Peyer's patch (tissue), 4 donors: Measurements from ENCODE around the gene ATP9B. TPM values are rescaled to one million over a fixed set of nuclear protein-coding genes. Genes with fewer than 3 reads are reported as not detected.

ENCODE experiments used
- DNase-seq, 3 donors: peaks; one replicate each; pipeline ENCODE4 v3.0.0-alpha.2; 2017 to 2019
- H3K27ac ChIP-seq, 4 donors: fragments of 200-600 bp; sonication (generic); one replicate each; pipeline ENCODE4 v1.5.1; 2016 to 2019
- H3K27me3 ChIP-seq, 2 donors: fragments of 200-600 bp; sonication (generic); one replicate each; pipeline ENCODE4 v1.5.1; 2019
- H3K36me3 ChIP-seq, 3 donors: fragments of 200-600 bp; sonication (generic); one replicate each; pipeline ENCODE4 v1.5.1; 2016 to 2019
- H3K4me1 ChIP-seq, 4 donors: fragments of 200-600 bp; sonication (generic); one replicate each; pipeline ENCODE4 v1.5.1; 2016 to 2019
- H3K4me3 ChIP-seq, 4 donors: fragments of 200-600 bp; sonication (generic); 1 replicate in 3 of 4; 2 replicates in 1 of 4; pipeline ENCODE4 v1.5.1; 2016 to 2019; ENCODE audit warnings: mild to moderate bottlenecking in 1 of 4
- H3K9me3 ChIP-seq, 4 donors: fragments of 200-600 bp; sonication (generic); one replicate each; pipeline ENCODE4 v1.5.1; 2016 to 2019; ENCODE audit warnings: mild to moderate bottlenecking in 1 of 4
- CTCF ChIP-seq, 6 experiments: fragments of 450-650 bp in 4 of 6; fragments of 200-600 bp in 2 of 6; sonication (generic) in 1 of 6; IDR thresholded peaks; one replicate each; pipeline ENCODE4 v1.5.1; 2017 to 2019; ENCODE audit warnings: antibody characterized with exemption in 6 of 6, mild to moderate bottlenecking in 3 of 6, moderate library complexity in 1 of 6
- POLR2A ChIP-seq, 2 donors: fragments of 450-650 bp; IDR thresholded peaks; one replicate each; pipeline ENCODE4 v1.5.1; 2017; ENCODE audit warnings: antibody characterized with exemption in 2 of 2, mild to moderate bottlenecking in 2 of 2, moderate library complexity in 2 of 2
- total RNA-seq, 4 donors: library from RNA; depleted of rRNA; stranded (reverse); fragments of >200 nt; gene quantifications; one replicate each; pipeline ENCODE4 v1.1.0, GENCODE V29; 2016

The ATP9B gene
- total RNA-seq, 4 donors from 2014 or later: 37.5 to 107 (median 61.9) TPM

GRCh38 chr18:79413426-79413825 lies 344.2 kb downstream of the ATP9B start:
- Histone ChIP-seq H3K4me3 (no peak overlapping the region), H3K27me3 (no peaks in the 10 kb centered on the region), H3K36me3 (peaks cover 0 to 11% (median 0%) of the 10 kb centered on the region in 3 donors), H3K9me3 (no peaks in the 10 kb centered on the region), H3K4me1 (no peaks in the 10 kb centered on the region), H3K27ac (no peak overlapping the region)
- TF ChIP-seq CTCF (IDR thresholded peaks at IDR 0.05): no peak
- TF ChIP-seq POLR2A (IDR thresholded peaks at IDR 0.05): no peak
- DNase-seq: peak in 1 of 3 donors; percentile 36

GRCh38 chr18:79413901-79414300 lies 344.7 kb downstream of the ATP9B start:
- H3K27me3 ChIP-seq: no peaks in the 10 kb centered on the region
- no peak overlapping the region for H3K4me3 ChIP-seq
- DNase-seq: peak in 1 of 3 donors; percentile 25
- TF ChIP-seq POLR2A (IDR thresholded peaks at IDR 0.05) (no peak), CTCF (IDR thresholded peaks at IDR 0.05) (no peak)
- peaks cover 0 to 11% (median 0%) of the 10 kb centered on the region in 3 donors for H3K36me3 ChIP-seq
- H3K27ac ChIP-seq: no peak overlapping the region
- no peaks in the 10 kb centered on the region for H3K9me3 ChIP-seq
- no peaks in the 10 kb centered on the region for H3K4me1 ChIP-seq

- H3K4me3 ChIP-seq: no peak overlapping the region
- H3K27ac ChIP-seq: no peak overlapping the region
- no peaks in the 10 kb centered on the region for H3K4me1 ChIP-seq
- H3K36me3 ChIP-seq: peaks cover 0 to 5% (median 0%) of the 10 kb centered on the region in 3 donors
- no peaks in the 10 kb centered on the region for H3K9me3 ChIP-seq
- TF ChIP-seq POLR2A (IDR thresholded peaks at IDR 0.05): no peak
- TF ChIP-seq CTCF (IDR thresholded peaks at IDR 0.05): no peak
- H3K27me3 ChIP-seq: no peaks in the 10 kb centered on the region
- no peak for DNase-seq
Observed at GRCh38 chr18:79416022-79416676, 347.0 kb downstream of the ATP9B start.

- Histone ChIP-seq H3K36me3 (peaks cover 0 to 5% (median 0%) of the 10 kb centered on the region in 3 donors), H3K27ac (no peak overlapping the region), H3K9me3 (no peaks in the 10 kb centered on the region), H3K4me3 (no peak overlapping the region), H3K27me3 (no peaks in the 10 kb centered on the region), H3K4me1 (no peaks in the 10 kb centered on the region)
- TF ChIP-seq POLR2A (IDR thresholded peaks at IDR 0.05): no peak
- no peak for TF ChIP-seq CTCF (IDR thresholded peaks at IDR 0.05)
- no peak for DNase-seq
Observed at GRCh38 chr18:79416677-79417052, 347.5 kb downstream of the ATP9B start.

- Histone ChIP-seq H3K4me3 (no peak overlapping the region), H3K4me1 (peaks cover 0 to under 1% (median 0%) of the 10 kb centered on the region in 4 donors), H3K27ac (no peak overlapping the region), H3K27me3 (no peaks in the 10 kb centered on the region), H3K36me3 (peaks cover 0 to 5% (median 0%) of the 10 kb centered on the region in 3 donors), H3K9me3 (no peaks in the 10 kb centered on the region)
- no peak for DNase-seq
- no peak for TF ChIP-seq POLR2A (IDR thresholded peaks at IDR 0.05)
- no peak for TF ChIP-seq CTCF (IDR thresholded peaks at IDR 0.05)
Observed at GRCh38 chr18:79418236-79418635, 349.0 kb downstream of the ATP9B start.
